NCI-H82 treated with DMSO at 0.1 percent for 48 hours (cell line): ENCODE data around the gene C16orf92.
A peak's percentile ranks its signal among the peaks of the same experiment; 100 is the strongest.

Source experiments
- DNase-seq: peaks from one replicate; lab custom pipeline; 2025; ENCODE audit not compliant: unreplicated experiment; lab: John Stamatoyannopoulos, UW

The C16orf92 gene

GRCh38 chr16:30054959-30055553 is 32.1 kb downstream of the C16orf92 start:
- peak; percentile 33 for DNase-seq

DNA sequence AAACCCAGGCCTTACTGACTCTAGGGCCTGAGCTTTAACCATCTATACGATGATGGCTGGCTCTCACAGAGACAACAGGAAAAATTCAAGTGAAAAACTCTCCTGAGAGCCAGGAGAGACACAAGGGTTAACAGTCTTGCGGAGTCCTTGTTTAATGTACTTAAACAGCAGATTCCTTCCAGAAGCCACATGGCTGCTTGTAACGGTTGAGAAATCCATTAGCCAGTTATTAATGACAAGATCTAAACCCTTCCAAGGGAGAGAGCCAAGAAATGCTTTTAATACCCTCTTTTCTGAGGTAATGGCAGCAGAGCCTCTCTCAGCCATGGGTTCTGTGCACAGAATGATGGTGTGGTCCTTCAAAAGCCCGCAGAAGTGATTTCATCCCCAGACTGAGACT is 37.3 kb downstream of the C16orf92 start:
- peak; percentile 42 for DNase-seq

GRCh38 chr16:30060836-30061554 is 38.0 kb downstream of the C16orf92 start:
- no peak for DNase-seq

DNA sequence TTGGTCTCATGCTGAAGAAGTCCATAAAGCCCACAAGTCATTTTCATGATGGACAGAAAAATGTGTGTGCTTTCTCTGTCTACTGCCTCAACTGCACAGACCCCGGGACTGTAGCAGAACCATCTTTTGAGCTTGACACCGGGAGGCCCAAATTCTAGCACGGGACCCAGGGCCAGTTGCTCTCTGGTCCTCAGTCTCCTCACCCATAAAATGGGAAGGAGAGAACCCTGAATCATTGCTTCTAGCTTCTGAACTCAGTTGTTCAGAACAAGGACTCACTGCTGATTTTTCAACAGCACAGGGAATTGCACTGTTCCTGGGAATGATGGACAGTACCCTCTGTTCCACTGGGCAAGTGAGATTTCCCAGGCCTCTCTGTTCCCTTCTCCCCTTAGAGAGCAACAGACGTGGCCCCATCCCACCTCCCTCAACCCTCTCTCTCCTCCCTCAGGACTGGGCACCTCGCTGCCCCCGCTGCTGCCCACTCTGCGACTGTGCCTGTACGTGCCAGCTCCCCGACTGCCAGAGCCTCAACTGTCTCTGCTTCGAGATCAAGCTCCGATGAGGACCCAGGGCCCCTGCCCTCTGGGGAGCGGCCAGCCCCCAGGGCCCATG is 40.4 kb downstream of the C16orf92 start:
- DNase-seq = no peak

- peak; percentile 59 for DNase-seq
Observed at GRCh38 chr16:30063893-30064728, 41.1 kb downstream of the C16orf92 start.

DNA sequence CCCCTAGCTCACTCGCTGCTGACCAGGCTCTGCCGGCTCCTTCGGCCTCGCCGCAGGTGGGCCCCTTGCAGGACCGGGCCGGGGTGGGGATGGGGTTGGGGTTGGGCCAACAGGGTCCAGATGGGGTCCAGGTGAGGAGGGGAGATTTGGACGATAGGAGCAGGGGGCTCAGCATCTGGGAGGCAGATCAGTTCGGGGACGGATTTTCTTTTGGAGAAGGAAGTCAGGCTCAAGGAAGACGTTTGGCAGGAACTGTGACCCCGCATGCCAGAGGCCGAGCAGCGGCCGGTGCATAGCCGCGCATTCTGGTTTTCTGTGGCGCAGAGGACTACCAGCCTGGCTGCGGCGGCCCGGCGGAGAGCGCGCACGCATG is 41.7 kb downstream of the C16orf92 start:
- no peak for DNase-seq

DNA sequence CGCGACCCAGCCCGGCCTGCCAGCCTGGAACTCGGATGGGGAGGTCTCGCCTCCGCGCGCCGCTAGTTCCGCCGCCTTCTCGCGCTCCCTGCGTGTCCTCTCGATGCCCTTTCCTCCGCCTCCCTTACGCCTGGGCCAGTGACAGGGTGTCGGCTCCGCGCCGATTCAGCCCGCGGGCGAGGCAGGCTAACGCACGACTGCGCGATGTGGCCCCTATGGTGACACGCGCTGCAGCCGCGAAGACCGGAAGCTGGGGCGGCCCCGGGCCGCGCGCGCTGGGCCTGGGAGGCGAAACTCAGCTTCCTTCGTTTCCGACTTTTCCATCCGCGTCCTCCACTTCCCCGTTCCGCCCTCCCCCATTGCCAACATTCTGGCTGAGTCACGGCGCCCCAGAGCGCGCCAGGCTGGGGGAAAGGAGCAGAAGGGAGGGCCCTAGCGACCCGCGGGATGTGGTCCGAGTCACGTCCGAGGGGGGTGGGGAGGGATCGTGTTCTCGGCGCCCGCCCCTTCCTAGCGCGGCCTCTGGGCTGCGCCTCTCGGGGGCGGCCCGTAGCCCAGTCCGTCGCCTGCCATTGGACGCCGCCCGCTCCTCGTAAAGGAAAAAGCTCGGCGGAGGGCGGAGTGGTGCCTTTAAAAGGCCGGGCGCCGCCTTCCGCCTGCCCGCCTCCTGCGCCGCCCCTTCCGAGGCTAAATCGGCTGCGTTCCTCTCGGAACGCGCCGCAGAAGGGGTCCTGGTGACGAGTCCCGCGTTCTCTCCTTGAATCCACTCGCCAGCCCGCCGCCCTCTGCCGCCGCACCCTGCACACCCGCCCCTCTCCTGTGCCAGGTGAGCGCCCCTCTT is 42.3 kb downstream of the C16orf92 start, which contains the start of gene ALDOA:
TSS of gene ALDOA (plus strand) at position 659 of the 841 bp plus-strand sequence. CDS start 1,138 bp downstream, outside the sequence.
- peak; percentile 85 for DNase-seq

GRCh38 chr16:30065943-30066760 is 43.2 kb downstream of the C16orf92 start:
- DNase-seq = no peak

DNA sequence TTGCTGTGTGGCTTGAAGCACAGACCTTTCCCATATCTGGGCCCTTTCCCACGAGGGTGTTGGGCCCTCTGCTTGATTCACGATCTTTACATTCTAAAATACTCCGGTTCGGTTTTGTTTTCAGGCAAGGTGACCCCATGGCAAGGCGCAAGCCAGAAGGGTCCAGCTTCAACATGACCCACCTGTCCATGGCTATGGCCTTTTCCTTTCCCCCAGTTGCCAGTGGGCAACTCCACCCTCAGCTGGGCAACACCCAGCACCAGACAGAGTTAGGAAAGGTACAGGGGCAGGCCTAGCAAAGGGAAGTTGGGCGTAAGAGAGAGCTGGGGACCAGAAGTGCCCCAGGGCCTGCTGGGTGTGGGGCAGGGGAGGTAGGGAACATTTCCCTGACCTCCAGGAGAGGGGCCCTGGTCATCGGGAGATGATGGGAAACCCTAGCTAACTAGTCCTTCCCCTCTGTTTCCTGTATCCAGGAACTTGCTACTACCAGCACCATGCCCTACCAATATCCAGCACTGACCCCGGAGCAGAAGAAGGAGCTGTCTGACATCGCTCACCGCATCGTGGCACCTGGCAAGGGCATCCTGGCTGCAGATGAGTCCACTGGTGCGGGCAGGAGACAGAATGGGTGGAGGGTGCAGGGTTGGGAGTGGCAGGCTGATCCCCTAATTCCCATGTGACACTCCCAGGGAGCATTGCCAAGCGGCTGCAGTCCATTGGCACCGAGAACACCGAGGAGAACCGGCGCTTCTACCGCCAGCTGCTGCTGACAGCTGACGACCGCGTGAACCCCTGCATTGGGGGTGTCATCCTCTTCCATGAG is 44.0 kb downstream of the C16orf92 start:
- DNase-seq = no peak

- DNase-seq = no peak
Observed at GRCh38 chr16:30067584-30067916, 44.6 kb downstream of the C16orf92 start.

DNA sequence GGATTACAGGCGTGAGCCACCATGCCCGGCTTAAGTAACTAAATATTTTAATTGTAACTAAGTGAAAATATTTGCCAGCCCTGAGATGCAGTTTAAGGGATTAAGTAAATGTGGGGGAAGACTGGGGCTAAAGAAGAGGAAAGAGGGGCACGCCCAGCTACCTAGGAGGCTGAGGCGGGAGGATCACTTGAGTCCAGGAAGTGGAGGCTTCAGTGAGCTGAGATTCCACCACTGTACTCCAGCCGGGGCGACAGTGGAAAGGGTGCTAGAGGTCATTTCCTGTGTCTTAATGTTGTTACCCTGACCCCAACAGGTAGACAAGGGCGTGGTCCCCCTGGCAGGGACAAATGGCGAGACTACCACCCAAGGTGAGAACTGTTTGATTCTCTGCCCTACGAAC is 45.3 kb downstream of the C16orf92 start:
- DNase-seq = no peak

DNA sequence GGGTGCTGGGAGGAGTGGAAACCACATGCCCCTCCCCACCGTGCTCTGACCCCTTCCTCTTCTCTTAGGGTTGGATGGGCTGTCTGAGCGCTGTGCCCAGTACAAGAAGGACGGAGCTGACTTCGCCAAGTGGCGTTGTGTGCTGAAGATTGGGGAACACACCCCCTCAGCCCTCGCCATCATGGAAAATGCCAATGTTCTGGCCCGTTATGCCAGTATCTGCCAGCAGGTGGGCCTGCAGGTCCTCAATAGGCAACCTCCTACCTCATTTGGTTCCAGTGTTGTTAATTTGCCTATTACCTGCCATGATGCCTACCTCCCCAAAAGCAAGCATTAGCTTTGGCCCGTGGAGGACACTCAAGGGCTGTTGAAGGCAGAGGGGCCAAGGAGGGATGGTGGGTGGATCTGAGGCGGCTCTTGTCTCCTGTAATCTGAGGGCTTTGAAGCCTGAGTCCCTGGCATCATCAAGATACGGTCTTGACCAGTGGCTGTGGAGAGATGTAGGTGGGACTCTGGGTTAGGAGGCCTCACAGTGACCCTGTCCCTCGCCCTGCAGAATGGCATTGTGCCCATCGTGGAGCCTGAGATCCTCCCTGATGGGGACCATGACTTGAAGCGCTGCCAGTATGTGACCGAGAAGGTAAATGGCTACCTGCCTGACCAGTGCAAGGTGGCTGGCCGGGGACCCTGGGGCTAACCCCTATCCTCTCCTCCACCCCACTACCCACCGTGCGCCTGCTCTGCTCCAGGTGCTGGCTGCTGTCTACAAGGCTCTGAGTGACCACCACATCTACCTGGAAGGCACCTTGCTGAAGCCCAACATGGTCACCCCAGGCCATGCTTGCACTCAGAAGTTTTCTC is 46.0 kb downstream of the C16orf92 start:
- DNase-seq = no peak

DNA sequence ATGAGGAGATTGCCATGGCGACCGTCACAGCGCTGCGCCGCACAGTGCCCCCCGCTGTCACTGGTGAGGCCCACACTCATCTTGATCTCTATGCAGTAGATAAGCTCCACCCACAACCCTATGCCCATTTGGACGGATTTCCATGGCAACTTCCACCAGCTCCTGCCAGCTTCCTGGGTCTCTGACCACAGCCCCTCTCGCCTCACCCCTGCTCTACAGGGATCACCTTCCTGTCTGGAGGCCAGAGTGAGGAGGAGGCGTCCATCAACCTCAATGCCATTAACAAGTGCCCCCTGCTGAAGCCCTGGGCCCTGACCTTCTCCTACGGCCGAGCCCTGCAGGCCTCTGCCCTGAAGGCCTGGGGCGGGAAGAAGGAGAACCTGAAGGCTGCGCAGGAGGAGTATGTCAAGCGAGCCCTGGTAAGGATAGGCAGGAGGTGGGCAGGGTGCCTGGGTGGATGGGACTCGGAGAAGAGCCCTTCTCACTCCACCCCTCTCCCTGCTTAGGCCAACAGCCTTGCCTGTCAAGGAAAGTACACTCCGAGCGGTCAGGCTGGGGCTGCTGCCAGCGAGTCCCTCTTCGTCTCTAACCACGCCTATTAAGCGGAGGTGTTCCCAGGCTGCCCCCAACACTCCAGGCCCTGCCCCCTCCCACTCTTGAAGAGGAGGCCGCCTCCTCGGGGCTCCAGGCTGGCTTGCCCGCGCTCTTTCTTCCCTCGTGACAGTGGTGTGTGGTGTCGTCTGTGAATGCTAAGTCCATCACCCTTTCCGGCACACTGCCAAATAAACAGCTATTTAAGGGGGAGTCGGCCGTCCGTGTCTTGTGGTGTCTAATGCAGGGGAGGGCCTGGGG is 46.8 kb downstream of the C16orf92 start:
- no peak for DNase-seq

DNA sequence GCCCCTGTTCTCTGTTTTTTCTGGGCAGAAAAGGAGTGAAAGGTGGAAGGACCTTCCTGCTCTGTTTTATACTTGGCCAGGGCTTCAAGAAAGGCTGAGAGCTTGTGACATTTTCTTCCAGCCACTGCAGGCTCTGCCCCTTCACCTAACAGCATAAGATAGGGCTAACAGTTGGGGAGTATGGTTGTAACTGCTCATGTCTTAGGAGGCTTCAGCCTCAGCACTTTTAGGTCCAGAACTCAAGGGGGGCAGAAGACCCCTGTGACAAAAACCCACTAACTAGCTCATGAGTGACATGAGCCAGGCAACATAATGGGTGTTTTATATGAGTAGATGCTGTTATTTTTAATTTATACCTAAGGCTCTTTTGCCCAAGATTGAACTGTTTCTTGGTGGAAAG is 47.5 kb downstream of the C16orf92 start:
- no peak for DNase-seq
